Osteoblast (primary cell): ENCODE data around the gene OPA3. TPM values are rescaled to one million over a fixed set of nuclear protein-coding genes. Genes with fewer than 3 reads are reported as not detected.

Experiments used
- DNase-seq: peaks from one replicate; pipeline ENCODE4 v3.0.0; 2011; ENCODE audit warnings: low spot score, mixed read lengths; ENCODE audit not compliant: insufficient read length; ENCODE audit errors: missing footprints
- H2AFZ ChIP-seq: 2 replicates; pipeline ENCODE4 v1.6.0; 2011; ENCODE audit warnings: mild to moderate bottlenecking, low read length
- H3K27ac ChIP-seq: 2 replicates; pipeline ENCODE4 v1.5.1; 2011; ENCODE audit warnings: mild to moderate bottlenecking, low read depth, low read length, moderate library complexity
- H3K27me3 ChIP-seq: 2 replicates; pipeline ENCODE4 v1.6.0; 2012; ENCODE audit warnings: mild to moderate bottlenecking, control low read depth, inconsistent platforms, low read length, moderate library complexity; ENCODE audit not compliant: insufficient read depth
- H3K36me3 ChIP-seq: 2 replicates; pipeline ENCODE4 v1.5.1; 2011; ENCODE audit warnings: mild to moderate bottlenecking, low read length, control low read depth, moderate library complexity; ENCODE audit not compliant: insufficient read depth
- H3K4me1 ChIP-seq: 2 replicates; pipeline ENCODE4 v1.5.1; 2011; ENCODE audit warnings: mild to moderate bottlenecking, low read length, control low read depth, moderate library complexity; ENCODE audit not compliant: insufficient read depth
- H3K4me2 ChIP-seq: 2 replicates; pipeline ENCODE4 v1.6.0; 2011; ENCODE audit warnings: mild to moderate bottlenecking, low read length; ENCODE audit not compliant: insufficient read depth
- H3K4me3 ChIP-seq: fragments of 200-600 bp; sonication (generic); 3 replicates; pipeline ENCODE4 v1.5.1; 2012; ENCODE audit warnings: mild to moderate bottlenecking, low read length, inconsistent platforms; ENCODE audit not compliant: insufficient read depth
- H3K79me2 ChIP-seq: 2 replicates; pipeline ENCODE4 v1.6.0; 2012; ENCODE audit warnings: mild to moderate bottlenecking, low read length, control low read depth, inconsistent platforms; ENCODE audit not compliant: insufficient read depth
- H3K9me3 ChIP-seq: 2 replicates; pipeline ENCODE4 v1.5.1; 2011; ENCODE audit warnings: low read depth, low read length, control low read depth
- H4K20me1 ChIP-seq: 2 replicates; pipeline ENCODE4 v1.6.0; 2012; ENCODE audit warnings: mild to moderate bottlenecking, low read length, control low read depth; ENCODE audit not compliant: insufficient read depth
- CTCF ChIP-seq: IDR thresholded peaks from 2 replicates; pipeline ENCODE4 v1.5.1; 2011; ENCODE audit warnings: mild to moderate bottlenecking, low read depth, low read length, moderate library complexity; ENCODE audit errors: extremely low read depth
- total RNA-seq: library from RNA; depleted of rRNA; stranded (reverse); fragments of >200 nt; gene quantifications from 2 replicates; pipeline ENCODE4 v1.2.3, GENCODE V29; 2012

Gene OPA3
- total RNA-seq, 1 donor, result 7.6 TPM

- Histone ChIP-seq H3K9me3 (no peaks in the 10 kb centered on the region), H3K27ac (peak overlapping the region; percentile 80), H3K4me1 (peaks cover 20% of the 10 kb centered on the region), H3K4me2 (no peak overlapping the region), H2AFZ (no peak overlapping the region), H3K79me2 (peaks cover 29% of the 10 kb centered on the region), H3K27me3 (peaks cover 4% of the 10 kb centered on the region), H4K20me1 (peaks cover 12% of the 10 kb centered on the region), H3K4me3 (no peak overlapping the region), H3K36me3 (no peaks in the 10 kb centered on the region)
- DNase-seq, result no peak
- TF ChIP-seq CTCF, result no peak
These were observed 79.2 kb downstream of the OPA3 start for GRCh38 chr19:45505151-45505995.

- H3K4me2 ChIP-seq, result no peak overlapping the region
- peaks cover 14% of the 10 kb centered on the region for H3K4me1 ChIP-seq
- peaks cover 1% of the 10 kb centered on the region for H4K20me1 ChIP-seq
- no peak overlapping the region for H3K27ac ChIP-seq
- no peak overlapping the region for H3K4me3 ChIP-seq
- no peak for TF ChIP-seq CTCF
- no peaks in the 10 kb centered on the region for H3K36me3 ChIP-seq
- no peak for DNase-seq
- no peak overlapping the region for H2AFZ ChIP-seq
- no peaks in the 10 kb centered on the region for H3K9me3 ChIP-seq
- peaks cover 14% of the 10 kb centered on the region for H3K79me2 ChIP-seq
- peaks cover 14% of the 10 kb centered on the region for H3K27me3 ChIP-seq
These were observed 80.7 kb downstream of the OPA3 start for GRCh38 chr19:45503909-45504308.

GRCh38 chr19:45502111-45502510 is 82.5 kb downstream of the OPA3 start:
- no peak for TF ChIP-seq CTCF
- Histone ChIP-seq H3K79me2 (no peaks in the 10 kb centered on the region), H3K4me1 (peaks cover 14% of the 10 kb centered on the region), H3K4me2 (no peak overlapping the region), H3K9me3 (no peaks in the 10 kb centered on the region), H2AFZ (no peak overlapping the region), H3K4me3 (no peak overlapping the region), H4K20me1 (no peaks in the 10 kb centered on the region), H3K27ac (no peak overlapping the region), H3K27me3 (peaks cover 30% of the 10 kb centered on the region), H3K36me3 (no peaks in the 10 kb centered on the region)
- no peak for DNase-seq

- Histone ChIP-seq H3K4me2 (no peak overlapping the region), H3K4me3 (no peak overlapping the region), H3K36me3 (no peaks in the 10 kb centered on the region), H3K79me2 (no peaks in the 10 kb centered on the region), H3K9me3 (no peaks in the 10 kb centered on the region), H2AFZ (no peak overlapping the region), H3K27ac (no peak overlapping the region), H4K20me1 (no peaks in the 10 kb centered on the region), H3K4me1 (peaks cover 14% of the 10 kb centered on the region), H3K27me3 (peaks cover 30% of the 10 kb centered on the region)
- no peak for DNase-seq
- TF ChIP-seq CTCF, result no peak
These were observed 82.9 kb downstream of the OPA3 start for GRCh38 chr19:45501730-45502014.
